ENCODE results near the gene EFNA5. TPM values are rescaled to one million over a fixed set of nuclear protein-coding genes. Genes with fewer than 3 reads are reported as not detected.

EFNA5 gene
- total RNA-seq, 4 donors from 2014 or later: 16.6 to 35.3 (median 19.3) TPM

GRCh38 chr5:107592515-107592914 lies 78.2 kb downstream of the EFNA5 start:
- DNase-seq (ENCODE audit: low spot score in 2 of 2): no peak
- TF ChIP-seq POLR2A (IDR thresholded peaks at IDR 0.05): no peak
- TF ChIP-seq CTCF (IDR thresholded peaks at IDR 0.05): no peak
- intact Hi-C loops (cut with DNase I; ENCODE audit: low total_unique reads): no loop called here
- no peak overlapping the region for H3K4me3 ChIP-seq (ENCODE audit: low read depth, poor library complexity, severe bottlenecking)
- WGBS, 2 donors: 63 to 79% methylated on average over 7 of the region's 7 CpGs

- DNase-seq (ENCODE audit: low spot score in 2 of 2): no peak
- WGBS, 2 donors: 86 to 90% methylated on average over 1 of the region's 1 CpG
- intact Hi-C loops (cut with DNase I; ENCODE audit: low total_unique reads): no loop called here
- no peak overlapping the region for H3K4me3 ChIP-seq (ENCODE audit: low read depth, poor library complexity, severe bottlenecking)
- TF ChIP-seq POLR2A (IDR thresholded peaks at IDR 0.05) (no peak), CTCF (IDR thresholded peaks at IDR 0.05) (no peak)
Observed at GRCh38 chr5:107590686-107591085, 80.1 kb downstream of the EFNA5 start.

- intact Hi-C loops (cut with DNase I; ENCODE audit: low total_unique reads): no loop called here
- 90% methylated on average over 7 of the region's 7 CpGs for WGBS, 2 donors
- no peak for DNase-seq (ENCODE audit: low spot score in 2 of 2)
- H3K4me3 ChIP-seq (ENCODE audit: low read depth, poor library complexity, severe bottlenecking): no peak overlapping the region
- TF ChIP-seq CTCF (IDR thresholded peaks at IDR 0.05): no peak
- TF ChIP-seq POLR2A (IDR thresholded peaks at IDR 0.05): no peak
Observed at GRCh38 chr5:107589520-107590193, 81.1 kb downstream of the EFNA5 start.

- no peak for TF ChIP-seq CTCF (IDR thresholded peaks at IDR 0.05)
- TF ChIP-seq POLR2A (IDR thresholded peaks at IDR 0.05): no peak
- DNase-seq (ENCODE audit: low spot score in 2 of 2): no peak
- no peak overlapping the region for H3K4me3 ChIP-seq (ENCODE audit: low read depth, poor library complexity, severe bottlenecking)
- intact Hi-C loops (cut with DNase I; ENCODE audit: low total_unique reads): no loop called here
Observed at GRCh38 chr5:107582625-107583024, 88.1 kb downstream of the EFNA5 start.

- no peak for TF ChIP-seq POLR2A (IDR thresholded peaks at IDR 0.05)
- no peak for TF ChIP-seq CTCF (IDR thresholded peaks at IDR 0.05)
- peak in 1 of 2 donors; percentile 47 for DNase-seq (ENCODE audit: low spot score in 2 of 2)
- WGBS, 2 donors: 31 to 38% methylated on average over 8 of the region's 8 CpGs
- intact Hi-C loops (cut with DNase I; ENCODE audit: low total_unique reads): no loop called here
- no peak overlapping the region for H3K4me3 ChIP-seq (ENCODE audit: low read depth, poor library complexity, severe bottlenecking)
Observed at GRCh38 chr5:107580889-107581820, 89.6 kb downstream of the EFNA5 start.

Data from lower leg skin (tissue), 4 donors.